ENCODE data around the gene NDST1.

GRCh38 chr5:150532151-150532550, 24.2 kb downstream of the NDST1 start:
- no peak for TF ChIP-seq ZNF384 (IDR thresholded peaks at IDR 0.05)
- no peak for TF ChIP-seq CTBP1 (IDR thresholded peaks at IDR 0.05; ENCODE audit: borderline replicate concordance)
- no peak for TF ChIP-seq SP1 (IDR thresholded peaks at IDR 0.05)
- no peak for TF ChIP-seq SUZ12 (IDR thresholded peaks at IDR 0.05)
- no peak for TF ChIP-seq FOXM1 (IDR thresholded peaks at IDR 0.05; ENCODE audit: borderline replicate concordance)
- TF ChIP-seq FOXA1 (IDR thresholded peaks at IDR 0.05) = no peak
- TF ChIP-seq BHLHE40 (IDR thresholded peaks at IDR 0.05; ENCODE audit: borderline replicate concordance) = no peak
- TF ChIP-seq, protein P1, sequence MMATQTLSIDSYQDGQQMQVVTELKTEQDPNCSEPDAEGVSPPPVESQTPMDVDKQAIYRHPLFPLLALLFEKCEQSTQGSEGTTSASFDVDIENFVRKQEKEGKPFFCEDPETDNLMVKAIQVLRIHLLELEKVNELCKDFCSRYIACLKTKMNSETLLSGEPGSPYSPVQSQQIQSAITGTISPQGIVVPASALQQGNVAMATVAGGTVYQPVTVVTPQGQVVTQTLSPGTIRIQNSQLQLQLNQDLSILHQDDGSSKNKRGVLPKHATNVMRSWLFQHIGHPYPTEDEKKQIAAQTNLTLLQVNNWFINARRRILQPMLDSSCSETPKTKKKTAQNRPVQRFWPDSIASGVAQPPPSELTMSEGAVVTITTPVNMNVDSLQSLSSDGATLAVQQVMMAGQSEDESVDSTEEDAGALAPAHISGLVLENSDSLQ (IDR thresholded peaks at IDR 0.05) = no peak
- TF ChIP-seq FOXK2 (IDR thresholded peaks at IDR 0.05) = no peak

Measured in HEK293T (cell line).